Ectodermal cell (in vitro differentiated cells): ENCODE measurements around the gene LRFN5.
"Not testable (repeated sequence)": the region's sequence is repeated elsewhere in the genome, so short reads cannot be mapped to it uniquely, and the experiment has no call there.

Experiments used
- H3K27ac ChIP-seq: 2 replicates; pipeline ENCODE4 v1.7.0; 2013; ENCODE audit warnings: mild to moderate bottlenecking, low read depth, low read length; ENCODE audit not compliant: insufficient read depth, poor library complexity, severe bottlenecking
- H3K27me3 ChIP-seq: 2 replicates; pipeline ENCODE4 v1.7.0; 2013; ENCODE audit warnings: mild to moderate bottlenecking, low read length; ENCODE audit not compliant: insufficient read depth, control insufficient read depth, poor library complexity, severe bottlenecking
- H3K36me3 ChIP-seq: one replicate; pipeline ENCODE4 v1.7.0; 2013; ENCODE audit warnings: low read length; ENCODE audit not compliant: control insufficient read depth, insufficient read depth
- H3K4me1 ChIP-seq: one replicate; pipeline ENCODE4 v1.7.0; 2013; ENCODE audit warnings: low read length; ENCODE audit not compliant: control insufficient read depth, insufficient read depth
- H3K4me3 ChIP-seq: 2 replicates; pipeline ENCODE4 v1.7.0; 2013; ENCODE audit warnings: low read depth, low read length, control low read depth; ENCODE audit not compliant: insufficient read depth
- H3K9me3 ChIP-seq: 2 replicates; pipeline ENCODE4 v1.7.0; 2013; ENCODE audit warnings: mild to moderate bottlenecking, low read length, moderate library complexity; ENCODE audit not compliant: control insufficient read depth
- WGBS, 2 experiments: methylation state at CpG; one replicate each; pipeline ENCODE4 v1.1.7; 2013; ENCODE audit warnings: missing lambda C conversion rate in 2 of 2; 5-methylcytosine and 5-hydroxymethylcytosine counted together

The LRFN5 gene

GRCh38 chr14:41668356-41668755 lies 61.7 kb downstream of the LRFN5 start:
- WGBS, 2 experiments: 95 to 100% methylated on average over 1 of the region's 1 CpG
- no peaks in the 10 kb centered on the region for H3K27me3 ChIP-seq
- no peaks in the 10 kb centered on the region for H3K4me1 ChIP-seq
- no peak overlapping the region for H3K27ac ChIP-seq
- H3K36me3 ChIP-seq: no peaks in the 10 kb centered on the region
- no peak overlapping the region for H3K4me3 ChIP-seq
- H3K9me3 ChIP-seq: no peaks in the 10 kb centered on the region

GRCh38 chr14:41673601-41674000 lies 66.9 kb downstream of the LRFN5 start:
- WGBS, 2 experiments: 94 to 95% methylated on average over 22 to 24 of the region's 24 CpGs
- not testable (repeated sequence) for H3K4me3 ChIP-seq, H3K4me1 ChIP-seq, H3K27ac ChIP-seq, H3K9me3 ChIP-seq, H3K27me3 ChIP-seq, H3K36me3 ChIP-seq

GRCh38 chr14:41674511-41674971 lies 67.9 kb downstream of the LRFN5 start:
- H3K27me3 ChIP-seq, H3K4me1 ChIP-seq, H3K27ac ChIP-seq, H3K9me3 ChIP-seq, H3K4me3 ChIP-seq, H3K36me3 ChIP-seq: not testable (repeated sequence)
- 92 to 97% methylated on average over 35 to 37 of the region's 37 CpGs for WGBS, 2 experiments

GRCh38 chr14:41699486-41699885 lies 92.8 kb downstream of the LRFN5 start:
- no peaks in the 10 kb centered on the region for H3K9me3 ChIP-seq
- H3K27ac ChIP-seq: no peak overlapping the region
- 90 to 91% methylated on average over 2 to 3 of the region's 3 CpGs for WGBS, 2 experiments
- no peaks in the 10 kb centered on the region for H3K4me1 ChIP-seq
- no peak overlapping the region for H3K4me3 ChIP-seq
- no peaks in the 10 kb centered on the region for H3K36me3 ChIP-seq
- H3K27me3 ChIP-seq: no peaks in the 10 kb centered on the region

GRCh38 chr14:41718477-41719166 lies 111.9 kb downstream of the LRFN5 start:
- no peaks in the 10 kb centered on the region for H3K36me3 ChIP-seq
- 79 to 84% methylated on average over 4 to 5 of the region's 5 CpGs for WGBS, 2 experiments
- no peaks in the 10 kb centered on the region for H3K27me3 ChIP-seq
- H3K27ac ChIP-seq: no peak overlapping the region
- no peak overlapping the region for H3K4me3 ChIP-seq
- H3K4me1 ChIP-seq: no peaks in the 10 kb centered on the region
- H3K9me3 ChIP-seq: no peaks in the 10 kb centered on the region

GRCh38 chr14:41739203-41739602 lies 132.5 kb downstream of the LRFN5 start:
- Histone ChIP-seq H3K9me3 (no peaks in the 10 kb centered on the region), H3K36me3 (no peaks in the 10 kb centered on the region), H3K27ac (no peak overlapping the region), H3K4me3 (no peak overlapping the region), H3K27me3 (no peaks in the 10 kb centered on the region), H3K4me1 (no peaks in the 10 kb centered on the region)
- WGBS, 2 experiments: 77 to 89% methylated on average over 1 of the region's 1 CpG

GRCh38 chr14:41743140-41743539 lies 136.5 kb downstream of the LRFN5 start:
- Histone ChIP-seq H3K4me1 (no peaks in the 10 kb centered on the region), H3K4me3 (no peak overlapping the region), H3K36me3 (no peaks in the 10 kb centered on the region), H3K27me3 (no peaks in the 10 kb centered on the region), H3K9me3 (no peaks in the 10 kb centered on the region), H3K27ac (no peak overlapping the region)
- 82 to 100% methylated on average over 1 of the region's 2 CpGs for WGBS, 2 experiments

GRCh38 chr14:41749429-41749828 lies 142.8 kb downstream of the LRFN5 start:
- H3K27ac ChIP-seq: no peak overlapping the region
- H3K27me3 ChIP-seq: no peaks in the 10 kb centered on the region
- no peak overlapping the region for H3K4me3 ChIP-seq
- WGBS, 2 experiments: 87 to 97% methylated on average over 2 of the region's 5 CpGs
- H3K9me3 ChIP-seq: no peaks in the 10 kb centered on the region
- no peaks in the 10 kb centered on the region for H3K36me3 ChIP-seq
- no peaks in the 10 kb centered on the region for H3K4me1 ChIP-seq

GRCh38 chr14:41750575-41750974 lies 143.9 kb downstream of the LRFN5 start:
- 88 to 95% methylated on average over 4 of the region's 4 CpGs for WGBS, 2 experiments
- not testable (repeated sequence) for H3K27me3 ChIP-seq, H3K4me3 ChIP-seq, H3K36me3 ChIP-seq, H3K9me3 ChIP-seq, H3K27ac ChIP-seq, H3K4me1 ChIP-seq

- 89 to 100% methylated on average over 1 of the region's 1 CpG for WGBS, 2 experiments
- Histone ChIP-seq H3K9me3 (no peaks in the 10 kb centered on the region), H3K36me3 (no peaks in the 10 kb centered on the region), H3K27ac (no peak overlapping the region), H3K4me3 (no peak overlapping the region), H3K4me1 (no peaks in the 10 kb centered on the region), H3K27me3 (no peaks in the 10 kb centered on the region)
Observed at GRCh38 chr14:41758011-41758665, 151.5 kb downstream of the LRFN5 start.
